ENCODE data around the gene MKNK2.

DNA sequence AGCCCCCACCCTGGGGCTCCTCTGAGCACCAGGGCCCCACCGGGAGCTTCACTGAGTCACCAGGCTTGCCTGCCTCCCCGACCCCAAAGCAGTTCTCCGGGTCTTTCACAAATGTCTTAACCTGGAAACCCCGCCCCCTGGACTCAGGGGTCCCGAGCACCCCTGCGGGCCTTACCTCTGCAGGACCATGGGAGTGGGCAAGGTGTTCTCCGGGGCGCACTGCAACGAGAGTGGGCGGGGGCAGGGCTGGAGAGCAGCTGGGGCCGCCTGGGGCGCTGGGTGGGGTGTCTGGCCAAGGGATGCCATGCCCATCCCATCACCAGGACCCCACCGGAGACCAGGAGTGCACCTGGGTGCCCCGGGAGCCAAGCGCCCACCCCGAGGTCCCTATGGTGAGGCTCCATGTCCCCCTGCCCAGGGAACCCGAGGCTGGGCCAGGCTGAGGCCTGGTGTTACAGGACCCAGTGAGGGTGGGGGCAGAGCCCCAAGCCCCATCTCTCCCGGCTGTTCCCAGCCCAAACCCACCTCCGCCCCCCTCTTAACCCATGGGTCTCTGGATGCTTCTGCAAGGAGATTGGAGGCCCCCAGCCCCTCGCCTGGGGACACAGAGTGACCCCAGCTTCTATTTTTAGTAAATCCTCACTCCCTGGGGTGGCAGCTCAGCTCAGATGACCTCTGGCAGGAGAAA, 10.9 kb downstream of the MKNK2 start:
- no peak for TF ChIP-seq POLR2AphosphoS5 (IDR thresholded peaks at IDR 0.05; ENCODE audit: low read depth, low read length)
- TF ChIP-seq CTCF (IDR thresholded peaks at IDR 0.05): no peak
- no peak for TF ChIP-seq SMC3 (IDR thresholded peaks at IDR 0.05; ENCODE audit: low read depth, low read length)
- no peak for TF ChIP-seq EZH2phosphoT487 (IDR thresholded peaks at IDR 0.05; ENCODE audit: borderline replicate concordance, low read depth)
- TF ChIP-seq, protein P1, sequence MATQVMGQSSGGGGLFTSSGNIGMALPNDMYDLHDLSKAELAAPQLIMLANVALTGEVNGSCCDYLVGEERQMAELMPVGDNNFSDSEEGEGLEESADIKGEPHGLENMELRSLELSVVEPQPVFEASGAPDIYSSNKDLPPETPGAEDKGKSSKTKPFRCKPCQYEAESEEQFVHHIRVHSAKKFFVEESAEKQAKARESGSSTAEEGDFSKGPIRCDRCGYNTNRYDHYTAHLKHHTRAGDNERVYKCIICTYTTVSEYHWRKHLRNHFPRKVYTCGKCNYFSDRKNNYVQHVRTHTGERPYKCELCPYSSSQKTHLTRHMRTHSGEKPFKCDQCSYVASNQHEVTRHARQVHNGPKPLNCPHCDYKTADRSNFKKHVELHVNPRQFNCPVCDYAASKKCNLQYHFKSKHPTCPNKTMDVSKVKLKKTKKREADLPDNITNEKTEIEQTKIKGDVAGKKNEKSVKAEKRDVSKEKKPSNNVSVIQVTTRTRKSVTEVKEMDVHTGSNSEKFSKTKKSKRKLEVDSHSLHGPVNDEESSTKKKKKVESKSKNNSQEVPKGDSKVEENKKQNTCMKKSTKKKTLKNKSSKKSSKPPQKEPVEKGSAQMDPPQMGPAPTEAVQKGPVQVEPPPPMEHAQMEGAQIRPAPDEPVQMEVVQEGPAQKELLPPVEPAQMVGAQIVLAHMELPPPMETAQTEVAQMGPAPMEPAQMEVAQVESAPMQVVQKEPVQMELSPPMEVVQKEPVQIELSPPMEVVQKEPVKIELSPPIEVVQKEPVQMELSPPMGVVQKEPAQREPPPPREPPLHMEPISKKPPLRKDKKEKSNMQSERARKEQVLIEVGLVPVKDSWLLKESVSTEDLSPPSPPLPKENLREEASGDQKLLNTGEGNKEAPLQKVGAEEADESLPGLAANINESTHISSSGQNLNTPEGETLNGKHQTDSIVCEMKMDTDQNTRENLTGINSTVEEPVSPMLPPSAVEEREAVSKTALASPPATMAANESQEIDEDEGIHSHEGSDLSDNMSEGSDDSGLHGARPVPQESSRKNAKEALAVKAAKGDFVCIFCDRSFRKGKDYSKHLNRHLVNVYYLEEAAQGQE (IDR thresholded peaks at IDR 0.05; ENCODE audit: low read depth, low read length): no peak
- no peak for TF ChIP-seq GABPA (IDR thresholded peaks at IDR 0.05; ENCODE audit: low read depth)
- no peak for TF ChIP-seq MAX (IDR thresholded peaks at IDR 0.05; ENCODE audit: low read depth)
- TF ChIP-seq IRF3 (IDR thresholded peaks at IDR 0.05; ENCODE audit: low read depth, low read length): no peak
- TF ChIP-seq, protein P2, sequence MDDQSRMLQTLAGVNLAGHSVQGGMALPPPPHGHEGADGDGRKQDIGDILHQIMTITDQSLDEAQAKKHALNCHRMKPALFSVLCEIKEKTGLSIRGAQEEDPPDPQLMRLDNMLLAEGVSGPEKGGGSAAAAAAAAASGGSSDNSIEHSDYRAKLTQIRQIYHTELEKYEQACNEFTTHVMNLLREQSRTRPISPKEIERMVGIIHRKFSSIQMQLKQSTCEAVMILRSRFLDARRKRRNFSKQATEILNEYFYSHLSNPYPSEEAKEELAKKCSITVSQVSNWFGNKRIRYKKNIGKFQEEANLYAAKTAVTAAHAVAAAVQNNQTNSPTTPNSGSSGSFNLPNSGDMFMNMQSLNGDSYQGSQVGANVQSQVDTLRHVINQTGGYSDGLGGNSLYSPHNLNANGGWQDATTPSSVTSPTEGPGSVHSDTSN (IDR thresholded peaks at IDR 0.05): no peak
- TF ChIP-seq EP300 (IDR thresholded peaks at IDR 0.05; ENCODE audit: borderline replicate concordance in 1 of 2, low read depth in 1 of 2, low read length in 1 of 2): no peak
- no peak for TF ChIP-seq NFIC (IDR thresholded peaks at IDR 0.05; ENCODE audit: borderline replicate concordance)
